Esophagus (tissue), 2 donors: Measurements from ENCODE around the gene LGALS1. TPM values are rescaled to one million over a fixed set of nuclear protein-coding genes. Genes with fewer than 3 reads are reported as not detected.
A peak's percentile ranks its signal among the peaks of the same experiment; 100 is the strongest.

Experiments
- H3K27ac ChIP-seq, 2 donors: one replicate each; pipeline ENCODE4 v1.5.1; 2013; ENCODE audit warnings: low read depth in 2 of 2, mild to moderate bottlenecking in 2 of 2, inconsistent platforms in 1 of 2, low read length in 1 of 2, moderate library complexity in 1 of 2
- H3K27me3 ChIP-seq, 2 donors: one replicate each; pipeline ENCODE4 v1.6.1; 2013; ENCODE audit warnings: low read length in 2 of 2, control low read depth in 1 of 2, mild to moderate bottlenecking in 1 of 2; ENCODE audit not compliant: insufficient read depth in 2 of 2, control insufficient read depth in 1 of 2
- H3K36me3 ChIP-seq, 2 donors: one replicate each; pipeline ENCODE4 v1.6.1; 2013; ENCODE audit warnings: low read length in 1 of 2; ENCODE audit not compliant: control insufficient read depth in 2 of 2, insufficient read depth in 2 of 2
- H3K4me1 ChIP-seq, 2 donors: one replicate each; pipeline ENCODE4 v1.6.1; 2013; ENCODE audit warnings: low read length in 1 of 2; ENCODE audit not compliant: control insufficient read depth in 2 of 2, insufficient read depth in 2 of 2
- H3K4me3 ChIP-seq, 2 donors: one replicate each; pipeline ENCODE4 v1.5.1; 2013; ENCODE audit warnings: low read length in 2 of 2, mild to moderate bottlenecking in 2 of 2, low read depth in 1 of 2, moderate library complexity in 1 of 2
- H3K9me3 ChIP-seq, 2 donors: one replicate each; pipeline ENCODE4 v1.6.1; 2013; ENCODE audit warnings: mild to moderate bottlenecking in 2 of 2, low read depth in 1 of 2, low read length in 1 of 2, moderate library complexity in 1 of 2; ENCODE audit not compliant: control insufficient read depth in 2 of 2, insufficient read depth in 1 of 2
- WGBS, 2 donors: extraction: QIAGEN DNeasy Blood & Tissue Kit; methylation state at CpG; one replicate each; pipeline ENCODE4 v1.1.7; 2013; 5-methylcytosine and 5-hydroxymethylcytosine counted together
- polyA plus RNA-seq, 2 donors: library from polyadenylated mRNA; stranded (reverse); fragments of 200-250 nt; gene quantifications; one replicate each; pipeline ENCODE4 v1.2.3, GENCODE V29; 2013
- donor health status: healthy with polysubstance abuse.
- donor health status: Bipolar disorder and iron deficiency.

Gene LGALS1
- polyA plus RNA-seq, 2 donors = 160 to 194 TPM

GRCh38 chr22:37696657-37697537 lies 21.5 kb downstream of the LGALS1 start, which contains the start of gene TRIOBP:
Gene TRIOBP, plus strand, starts transcription at chr22:37697048. Its CDS starts 4,318 bp downstream, at chr22:37701366.
- Histone ChIP-seq H3K9me3 (no peaks in the 10 kb centered on the region), H3K27me3 (no peaks in the 10 kb centered on the region), H3K4me3 (peak within 1 kb of the TSS in 1 of 2 donors; percentile 12), H3K4me1 (peaks cover 4 to 7% of the 10 kb centered on the region in 2 donors), H3K36me3 (peaks cover 4 to 16% of the 10 kb centered on the region in 2 donors), H3K27ac (peak within 1 kb of the TSS in 1 of 2 donors; percentile 78)
- 10 to 15% methylated on average over 25 to 39 of the region's 39 CpGs for WGBS, 2 donors

GRCh38 chr22:37697538-37697835 lies 22.1 kb downstream of the LGALS1 start:
- H3K36me3 ChIP-seq = peaks cover under 1 to 13% of the 10 kb centered on the region in 2 donors
- peaks cover 4 to 7% of the 10 kb centered on the region in 2 donors for H3K4me1 ChIP-seq
- H3K9me3 ChIP-seq = no peaks in the 10 kb centered on the region
- 38 to 53% methylated on average over 3 of the region's 3 CpGs for WGBS, 2 donors
- peak overlapping the region in 1 of 2 donors; percentile 77 for H3K27ac ChIP-seq
- H3K27me3 ChIP-seq = no peaks in the 10 kb centered on the region
- H3K4me3 ChIP-seq = no peak overlapping the region

GRCh38 chr22:37701141-37701786 lies 25.8 kb downstream of the LGALS1 start:
- H3K27ac ChIP-seq = no peak overlapping the region

GRCh38 chr22:37703906-37704305 lies 28.5 kb downstream of the LGALS1 start:
- Histone ChIP-seq H3K4me3 (no peak overlapping the region), H3K4me1 (no peaks in the 10 kb centered on the region), H3K36me3 (no peaks in the 10 kb centered on the region), H3K27me3 (no peaks in the 10 kb centered on the region), H3K27ac (no peak overlapping the region), H3K9me3 (no peaks in the 10 kb centered on the region)
- 72 to 73% methylated on average over 7 of the region's 7 CpGs for WGBS, 2 donors

More at GRCh38 chr22:37701141-37701786, 25.8 kb downstream of the LGALS1 start:
- H3K9me3 ChIP-seq = no peaks in the 10 kb centered on the region
- H3K4me1 ChIP-seq = peaks cover 4 to 7% of the 10 kb centered on the region in 2 donors
- no peaks in the 10 kb centered on the region for H3K27me3 ChIP-seq
- no peaks in the 10 kb centered on the region for H3K36me3 ChIP-seq
- H3K4me3 ChIP-seq = no peak overlapping the region
- 77 to 85% methylated on average over 8 of the region's 8 CpGs for WGBS, 2 donors

- no peak overlapping the region for H3K27ac ChIP-seq
- H3K4me1 ChIP-seq = no peaks in the 10 kb centered on the region
- H3K4me3 ChIP-seq = no peak overlapping the region
- WGBS, 2 donors = 84 to 85% methylated on average over 3 of the region's 3 CpGs
- no peaks in the 10 kb centered on the region for H3K36me3 ChIP-seq
- H3K9me3 ChIP-seq = no peaks in the 10 kb centered on the region
- H3K27me3 ChIP-seq = no peaks in the 10 kb centered on the region
Measured at GRCh38 chr22:37704645-37705044, 29.2 kb downstream of the LGALS1 start.

- Histone ChIP-seq H3K4me1 (peaks cover 0 to under 1% of the 10 kb centered on the region in 2 donors), H3K27me3 (no peaks in the 10 kb centered on the region), H3K9me3 (no peaks in the 10 kb centered on the region), H3K4me3 (no peak overlapping the region), H3K36me3 (no peaks in the 10 kb centered on the region), H3K27ac (no peak overlapping the region)
- WGBS, 2 donors = 90 to 94% methylated on average over 3 of the region's 3 CpGs
Measured at GRCh38 chr22:37705205-37705604, 29.8 kb downstream of the LGALS1 start.

GRCh38 chr22:37708580-37709444 lies 33.4 kb downstream of the LGALS1 start:
- H3K4me3 ChIP-seq = no peak overlapping the region
- H3K27ac ChIP-seq = no peak overlapping the region
- H3K27me3 ChIP-seq = no peaks in the 10 kb centered on the region
- peaks cover 0 to 4% of the 10 kb centered on the region in 2 donors for H3K36me3 ChIP-seq
- 83 to 84% methylated on average over 25 of the region's 25 CpGs for WGBS, 2 donors
- no peaks in the 10 kb centered on the region for H3K9me3 ChIP-seq
- H3K4me1 ChIP-seq = peaks cover 0 to 3% of the 10 kb centered on the region in 2 donors

- peaks cover 0 to 3% of the 10 kb centered on the region in 2 donors for H3K4me1 ChIP-seq
- no peak overlapping the region for H3K27ac ChIP-seq
- H3K27me3 ChIP-seq = no peaks in the 10 kb centered on the region
- H3K9me3 ChIP-seq = no peaks in the 10 kb centered on the region
- WGBS, 2 donors = 95 to 97% methylated on average over 15 of the region's 15 CpGs
- H3K36me3 ChIP-seq = peaks cover 0 to 4% of the 10 kb centered on the region in 2 donors
- H3K4me3 ChIP-seq = no peak overlapping the region
Measured at GRCh38 chr22:37709445-37709765, 34.0 kb downstream of the LGALS1 start.

- no peaks in the 10 kb centered on the region for H3K9me3 ChIP-seq
- WGBS, 2 donors = 76 to 81% methylated on average over 3 of the region's 3 CpGs
- peaks cover 0 to 3% of the 10 kb centered on the region in 2 donors for H3K4me1 ChIP-seq
- no peak overlapping the region for H3K27ac ChIP-seq
- peaks cover 0 to 4% of the 10 kb centered on the region in 2 donors for H3K36me3 ChIP-seq
- no peaks in the 10 kb centered on the region for H3K27me3 ChIP-seq
- no peak overlapping the region for H3K4me3 ChIP-seq
Measured at GRCh38 chr22:37710675-37711074, 35.2 kb downstream of the LGALS1 start.
